Loucy (cell line): ENCODE data around the gene DPH3.
A peak's percentile ranks its signal among the peaks of the same experiment; 100 is the strongest.

ENCODE experiments used
- H2AFZ ChIP-seq: fragments of 200-600 bp; sonication (generic); 2 replicates; pipeline ENCODE4 v1.6.0; 2016; ENCODE audit warnings: antibody characterized with exemption, mild to moderate bottlenecking, low read length, moderate library complexity
- H3F3A ChIP-seq: fragments of 200-600 bp; 2 replicates; pipeline ENCODE4 v1.6.0; 2016; ENCODE audit warnings: antibody characterized with exemption, low read depth, mild to moderate bottlenecking
- H3K27me3 ChIP-seq: fragments of 200-600 bp; sonication (generic); 2 replicates; pipeline ENCODE4 v1.6.1; 2014; ENCODE audit warnings: low read length, mild to moderate bottlenecking; ENCODE audit not compliant: insufficient read depth, poor library complexity, severe bottlenecking
- H3K36me3 ChIP-seq: fragments of 200-600 bp; sonication (generic); 2 replicates; pipeline ENCODE4 v1.6.1; 2016; ENCODE audit warnings: low read length; ENCODE audit not compliant: insufficient read depth
- H3K4me1 ChIP-seq: fragments of 200-600 bp; sonication (generic); 2 replicates; pipeline ENCODE4 v1.5.1; 2014; ENCODE audit warnings: low read length, mild to moderate bottlenecking; ENCODE audit not compliant: insufficient read depth, poor library complexity, severe bottlenecking
- H3K4me2 ChIP-seq: fragments of 200-600 bp; sonication (generic); 2 replicates; pipeline ENCODE4 v1.6.0; 2014; ENCODE audit warnings: antibody characterized with exemption, low read length, low read depth, mild to moderate bottlenecking; ENCODE audit not compliant: poor library complexity, severe bottlenecking
- H3K4me3 ChIP-seq: fragments of 200-600 bp; sonication (generic); 2 replicates; pipeline ENCODE4 v1.5.1; 2014; ENCODE audit warnings: low read length, mild to moderate bottlenecking, mixed read lengths; ENCODE audit not compliant: poor library complexity, severe bottlenecking
- H3K79me2 ChIP-seq: fragments of 200-600 bp; sonication (generic); 2 replicates; pipeline ENCODE4 v1.6.1; 2014; ENCODE audit warnings: low read length; ENCODE audit not compliant: insufficient read depth
- H3K9ac ChIP-seq: fragments of 200-600 bp; sonication (generic); 2 replicates; pipeline ENCODE4 v1.6.0; 2014; ENCODE audit warnings: mild to moderate bottlenecking, low read depth, low read length, moderate library complexity; ENCODE audit not compliant: poor library complexity, severe bottlenecking
- H3K9me2 ChIP-seq: fragments of 200-600 bp; sonication (generic); replicated peaks from 2 replicates; pipeline ENCODE4 v1.6.1; 2016; ENCODE audit warnings: low read depth, low read length, mixed read lengths
- H3K9me3 ChIP-seq: fragments of 200-600 bp; sonication (generic); 2 replicates; pipeline ENCODE4 v1.6.1; 2014; ENCODE audit warnings: mild to moderate bottlenecking, antibody characterized with exemption, low read length, low read depth; ENCODE audit not compliant: insufficient read depth
- H4K20me1 ChIP-seq: fragments of 200-600 bp; sonication (generic); 2 replicates; pipeline ENCODE4 v1.6.0; 2014; ENCODE audit warnings: antibody characterized with exemption, low read length, mild to moderate bottlenecking; ENCODE audit not compliant: insufficient read depth, poor library complexity, severe bottlenecking
- EZH2phosphoT487 ChIP-seq: fragments of 200-600 bp; IDR thresholded peaks from 2 replicates; pipeline ENCODE4 v1.6.1; 2018; ENCODE audit warnings: antibody characterized with exemption, mild to moderate bottlenecking, moderate library complexity, borderline replicate concordance
- TF ChIP-seq, protein P1 (sequence below): fragments of 200-600 bp; sonication (generic); conservative IDR thresholded peaks from 2 replicates; pipeline ENCODE4 v1.5.1; 2014; ENCODE audit warnings: mild to moderate bottlenecking, antibody characterized with exemption, low read length

Gene DPH3

DNA sequence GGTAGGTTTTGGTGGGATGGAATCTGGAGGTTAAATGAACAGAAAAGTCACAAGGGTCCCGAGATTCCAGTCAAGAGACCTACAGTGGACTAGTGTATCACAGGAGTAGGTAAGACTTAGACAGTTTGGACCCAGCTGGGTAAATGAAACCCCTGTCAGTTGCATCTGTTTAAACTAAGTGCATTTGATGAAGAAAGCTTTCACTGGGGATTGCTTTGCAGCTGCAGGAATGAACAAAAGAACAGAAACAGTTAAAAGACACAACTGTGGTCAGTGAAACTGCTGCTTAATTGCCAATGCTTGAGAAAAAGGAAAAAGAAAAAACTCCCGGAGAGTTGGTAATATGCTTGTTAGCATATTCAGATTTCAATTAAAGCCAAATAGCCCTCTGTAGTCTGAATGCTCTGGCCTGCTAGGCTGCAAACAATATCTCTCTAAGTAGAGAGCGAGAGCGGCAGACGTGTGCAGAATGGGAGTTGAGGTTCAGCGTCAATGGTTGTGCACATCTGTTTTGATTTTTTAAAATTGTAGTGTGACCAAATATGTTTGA is 37.4 kb upstream of the DPH3 start:
- Histone ChIP-seq H3K36me3 (peaks cover 32% of the 10 kb centered on the region; the same call in 1 of the 2 replicates), H3K9ac (peak overlapping the region; percentile 32), H3K4me1 (peaks cover 45% of the 10 kb centered on the region), H3F3A (peaks cover 3% of the 10 kb centered on the region), H3K27me3 (no peaks in the 10 kb centered on the region), H3K4me2 (peak overlapping the region; percentile 66), H2AFZ (no peak overlapping the region), H3K4me3 (no peak overlapping the region), H3K9me2 (no peaks in the 10 kb centered on the region), H3K9me3 (0 out of 2 replicates have a peak, but pooled peaks cover 1% of the 10 kb centered on the region), H4K20me1 (no peaks in the 10 kb centered on the region), H3K79me2 (no peaks in the 10 kb centered on the region)
- no peak for TF ChIP-seq EZH2phosphoT487
- TF ChIP-seq, protein P1, sequence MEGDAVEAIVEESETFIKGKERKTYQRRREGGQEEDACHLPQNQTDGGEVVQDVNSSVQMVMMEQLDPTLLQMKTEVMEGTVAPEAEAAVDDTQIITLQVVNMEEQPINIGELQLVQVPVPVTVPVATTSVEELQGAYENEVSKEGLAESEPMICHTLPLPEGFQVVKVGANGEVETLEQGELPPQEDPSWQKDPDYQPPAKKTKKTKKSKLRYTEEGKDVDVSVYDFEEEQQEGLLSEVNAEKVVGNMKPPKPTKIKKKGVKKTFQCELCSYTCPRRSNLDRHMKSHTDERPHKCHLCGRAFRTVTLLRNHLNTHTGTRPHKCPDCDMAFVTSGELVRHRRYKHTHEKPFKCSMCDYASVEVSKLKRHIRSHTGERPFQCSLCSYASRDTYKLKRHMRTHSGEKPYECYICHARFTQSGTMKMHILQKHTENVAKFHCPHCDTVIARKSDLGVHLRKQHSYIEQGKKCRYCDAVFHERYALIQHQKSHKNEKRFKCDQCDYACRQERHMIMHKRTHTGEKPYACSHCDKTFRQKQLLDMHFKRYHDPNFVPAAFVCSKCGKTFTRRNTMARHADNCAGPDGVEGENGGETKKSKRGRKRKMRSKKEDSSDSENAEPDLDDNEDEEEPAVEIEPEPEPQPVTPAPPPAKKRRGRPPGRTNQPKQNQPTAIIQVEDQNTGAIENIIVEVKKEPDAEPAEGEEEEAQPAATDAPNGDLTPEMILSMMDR: no peak

DNA sequence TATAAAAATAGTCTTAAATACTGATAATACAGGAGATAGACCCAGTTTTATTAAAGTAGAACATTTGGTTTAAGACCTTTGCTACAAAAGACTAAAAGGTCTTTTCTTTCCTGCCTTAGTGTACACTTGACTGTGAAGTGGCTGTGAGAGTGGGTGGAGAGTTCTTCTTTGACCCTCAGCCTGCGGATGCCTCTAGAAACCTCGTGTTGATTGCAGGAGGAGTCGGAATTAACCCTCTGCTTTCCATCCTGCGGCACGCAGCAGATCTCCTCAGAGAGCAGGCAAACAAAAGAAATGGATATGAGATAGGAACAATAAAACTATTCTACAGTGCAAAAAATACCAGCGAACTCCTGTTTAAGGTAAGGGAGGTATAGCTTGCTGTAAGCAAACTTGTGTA is 36.8 kb upstream of the DPH3 start:
- Histone ChIP-seq H3K4me2 (peak overlapping the region; percentile 66), H3F3A (peaks cover 3% of the 10 kb centered on the region), H3K9ac (peak overlapping the region; percentile 32), H3K9me3 (0 out of 2 replicates have a peak, but pooled peaks cover 6% of the 10 kb centered on the region), H3K27me3 (no peaks in the 10 kb centered on the region), H3K79me2 (no peaks in the 10 kb centered on the region), H2AFZ (no peak overlapping the region), H4K20me1 (no peaks in the 10 kb centered on the region), H3K4me1 (peaks cover 45% of the 10 kb centered on the region), H3K9me2 (no peaks in the 10 kb centered on the region), H3K36me3 (peaks cover 39% of the 10 kb centered on the region), H3K4me3 (peak overlapping the region; percentile 54)
- TF ChIP-seq, protein P1: no peak
- no peak for TF ChIP-seq EZH2phosphoT487

DNA sequence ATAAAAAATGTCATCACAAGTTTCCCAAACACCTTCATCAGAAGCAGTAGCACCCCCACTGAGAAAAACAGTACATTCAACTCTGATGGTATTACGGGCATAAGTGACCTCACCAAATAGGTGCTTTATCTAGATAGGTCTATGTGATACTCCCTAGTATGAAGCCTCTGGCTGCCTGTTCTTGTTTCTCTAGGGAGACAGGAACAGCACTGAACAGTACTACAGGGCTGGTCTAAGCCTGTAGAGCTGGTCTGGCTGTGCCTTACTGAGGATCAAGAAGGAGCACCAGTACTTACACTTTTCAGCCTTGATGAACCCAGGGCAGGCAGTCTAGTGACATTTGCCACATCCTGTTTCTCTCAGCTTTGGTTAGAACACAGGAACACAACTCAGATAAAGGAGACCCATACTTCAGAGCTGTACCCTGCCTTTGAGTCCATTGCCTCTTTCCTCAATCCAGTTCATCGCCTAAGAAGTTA is 36.2 kb upstream of the DPH3 start:
- no peaks in the 10 kb centered on the region for H3K9me2 ChIP-seq
- peak overlapping the region; percentile 54 for H3K4me3 ChIP-seq
- peaks cover 44% of the 10 kb centered on the region for H3K36me3 ChIP-seq

More for the DNA sequence above, 36.2 kb upstream of the DPH3 start:
- 0 out of 2 replicates have a peak, but pooled peaks cover 6% of the 10 kb centered on the region for H3K9me3 ChIP-seq
- no peak overlapping the region for H2AFZ ChIP-seq
- no peaks in the 10 kb centered on the region for H3K27me3 ChIP-seq
- peak overlapping the region; percentile 66 for H3K4me2 ChIP-seq
- no peak for TF ChIP-seq EZH2phosphoT487
- TF ChIP-seq, protein P1: no peak
- H3F3A ChIP-seq: peaks cover 3% of the 10 kb centered on the region
- peak overlapping the region; percentile 32 for H3K9ac ChIP-seq
- peaks cover 45% of the 10 kb centered on the region for H3K4me1 ChIP-seq
- no peaks in the 10 kb centered on the region for H3K79me2 ChIP-seq
- no peaks in the 10 kb centered on the region for H4K20me1 ChIP-seq
